ENCODE measurements around the gene TNFRSF19.

- TF ChIP-seq POLR2AphosphoS5 (IDR thresholded peaks at IDR 0.05) (no peak), CTCF (IDR thresholded peaks at IDR 0.05 in 8 of 11, conservative IDR thresholded peaks at IDR 0.05 in 3 of 11) (no peak), POLR2A (IDR thresholded peaks at IDR 0.05) (no peak)
These were observed 131.0 kb downstream of the TNFRSF19 start for GRCh38 chr13:23701186-23701585.

Measured in spleen (tissue), 7 donors.